Left ventricle myocardium inferior (tissue), 1 donor: ENCODE measurements around the gene EEF1AKMT1. TPM values are rescaled to one million over a fixed set of nuclear protein-coding genes. Genes with fewer than 3 reads are reported as not detected.

ENCODE experiments used
- DNase-seq: peaks from one replicate; pipeline ENCODE4 v3.0.0-alpha.2; 2020
- H3K27ac ChIP-seq: fragments of 200-600 bp; replicated peaks from 2 replicates; pipeline ENCODE4 v1.8.0; 2021
- H3K27me3 ChIP-seq: fragments of 200-600 bp; 2 replicates; pipeline ENCODE4 v1.8.0; 2021; ENCODE audit warnings: low read depth
- H3K36me3 ChIP-seq: fragments of 200-600 bp; 2 replicates; pipeline ENCODE4 v1.8.0; 2021
- H3K4me1 ChIP-seq: fragments of 200-600 bp; 2 replicates; pipeline ENCODE4 v1.8.0; 2021
- H3K4me3 ChIP-seq: fragments of 200-600 bp; 2 replicates; pipeline ENCODE4 v1.8.0; 2021; ENCODE audit warnings: mild to moderate bottlenecking, moderate library complexity
- H3K9me3 ChIP-seq: fragments of 200-600 bp; replicated peaks from 2 replicates; pipeline ENCODE4 v1.8.0; 2021
- CTCF ChIP-seq: fragments of 200-600 bp; IDR thresholded peaks from 2 replicates; pipeline ENCODE4 v1.8.0; 2021; ENCODE audit warnings: antibody characterized with exemption, mild to moderate bottlenecking, borderline replicate concordance
- intact Hi-C: fragments of 100-400 bp; cut with micrococcal nuclease; formaldehyde crosslinking; loops from one replicate; pipeline ENCODE4 v1.11.0; 2022
- total RNA-seq: library from RNA; stranded (reverse); fragmentation: NEBNext Ultra II Directional; extraction: Animal tissue kit (Norgen Biotek cat#: 25700); gene quantifications from one replicate; pipeline ENCODE4 v1.2.1, GENCODE V29; 2021
- donor health status: DM: no; HTN: yes; CAD: no; lungs with severe emphysema.

The EEF1AKMT1 gene
- total RNA-seq, 1 donor from 2014 or later: 10.1 TPM

GRCh38 chr13:20728579-20729311 lies 45.0 kb downstream of the EEF1AKMT1 start:
- H3K9me3 ChIP-seq: no peaks in the 10 kb centered on the region
- DNase-seq: no peak
- TF ChIP-seq CTCF: no peak
- H3K27ac ChIP-seq: no peak overlapping the region
- no peaks in the 10 kb centered on the region for H3K27me3 ChIP-seq
- intact Hi-C loops: no loop called here
- no peak overlapping the region for H3K4me3 ChIP-seq
- peaks cover 16% of the 10 kb centered on the region for H3K36me3 ChIP-seq
- H3K4me1 ChIP-seq: no peaks in the 10 kb centered on the region

- no peak for TF ChIP-seq CTCF
- intact Hi-C loops: no loop called here
- H3K4me1 ChIP-seq: no peaks in the 10 kb centered on the region
Measured at GRCh38 chr13:20727856-20728255, 45.9 kb downstream of the EEF1AKMT1 start.

GRCh38 chr13:20721454-20722357 lies 52.1 kb downstream of the EEF1AKMT1 start:
- Histone ChIP-seq H3K4me3 (peak overlapping the region; percentile 64), H3K4me1 (peaks cover 18% of the 10 kb centered on the region), H3K36me3 (no peaks in the 10 kb centered on the region), H3K9me3 (no peaks in the 10 kb centered on the region), H3K27ac (peak overlapping the region; percentile 30), H3K27me3 (peaks cover 23% of the 10 kb centered on the region)
- TF ChIP-seq CTCF: no peak
- DNase-seq: peak; percentile 55
- intact Hi-C loops: no loop called here

More at GRCh38 chr13:20727856-20728255, 45.9 kb downstream of the EEF1AKMT1 start:
- H3K4me3 ChIP-seq: no peak overlapping the region
- no peak for DNase-seq
- no peak overlapping the region for H3K27ac ChIP-seq
- no peaks in the 10 kb centered on the region for H3K27me3 ChIP-seq
- peaks cover 16% of the 10 kb centered on the region for H3K36me3 ChIP-seq
- no peaks in the 10 kb centered on the region for H3K9me3 ChIP-seq

- Histone ChIP-seq H3K4me1 (peaks cover 18% of the 10 kb centered on the region), H3K36me3 (no peaks in the 10 kb centered on the region), H3K27me3 (peaks cover 23% of the 10 kb centered on the region), H3K4me3 (peak overlapping the region; percentile 64), H3K9me3 (no peaks in the 10 kb centered on the region), H3K27ac (no peak overlapping the region)
- intact Hi-C loops: no loop called here
- no peak for DNase-seq
- TF ChIP-seq CTCF: no peak
Measured at GRCh38 chr13:20721058-20721453, 52.7 kb downstream of the EEF1AKMT1 start.

- H3K4me3 ChIP-seq: no peak overlapping the region
- H3K27ac ChIP-seq: no peak overlapping the region
- no peaks in the 10 kb centered on the region for H3K9me3 ChIP-seq
- H3K36me3 ChIP-seq: no peaks in the 10 kb centered on the region
- TF ChIP-seq CTCF: no peak
- H3K4me1 ChIP-seq: peaks cover 18% of the 10 kb centered on the region
- peaks cover 23% of the 10 kb centered on the region for H3K27me3 ChIP-seq
- intact Hi-C loops: no loop called here
- DNase-seq: no peak
Measured at GRCh38 chr13:20720499-20720898, 53.3 kb downstream of the EEF1AKMT1 start.
